ENCODE results near the gene CHPF.

Gene CHPF

DNA sequence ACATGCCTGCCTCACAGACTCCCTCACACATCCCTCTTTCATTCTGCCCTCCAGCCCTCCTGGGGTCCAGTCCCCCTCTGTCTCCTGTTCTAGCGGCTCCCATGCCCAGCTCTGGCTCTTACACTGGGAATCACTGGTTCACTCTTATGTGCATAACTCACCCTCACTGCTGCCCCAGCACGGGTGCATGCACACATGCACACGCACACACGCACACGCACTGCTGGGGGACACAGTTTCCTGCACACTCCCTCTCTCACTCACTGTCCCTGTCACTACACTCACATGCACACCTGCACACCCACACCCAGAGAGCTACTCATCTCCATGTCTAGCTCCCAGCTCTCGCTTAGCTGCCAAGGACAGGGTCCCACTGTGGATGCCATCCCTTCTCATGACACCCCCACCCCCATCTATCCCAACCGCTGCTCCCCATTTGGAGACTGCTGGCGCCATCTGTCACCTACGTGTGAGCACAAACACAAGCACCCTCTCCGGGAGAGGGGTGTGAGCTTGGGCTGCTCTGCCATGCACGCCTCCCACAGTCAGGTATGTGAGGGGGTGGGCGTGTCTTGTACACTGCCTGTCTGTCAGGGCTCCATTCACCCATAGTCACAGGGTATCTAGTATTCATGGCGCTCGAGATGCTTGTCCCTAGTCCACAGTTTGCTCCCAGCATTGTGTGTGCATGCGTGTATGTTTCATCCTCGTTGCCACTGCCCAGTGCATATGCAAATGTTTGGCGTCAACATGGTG lies 27.6 kb downstream of the CHPF start:
- Histone ChIP-seq H3K27me3 (ENCODE audit: insufficient read depth, low read depth, severe bottlenecking) (no peaks in the 10 kb centered on the region), H3K4me3 (ENCODE audit: low read depth, low read length) (peak overlapping the region; percentile 65), H3K9me3 (ENCODE audit: severe bottlenecking) (no peaks in the 10 kb centered on the region), H3K36me3 (no peaks in the 10 kb centered on the region; the same call in none of the 2 replicates), H3K27ac (peak overlapping the region; percentile 98)
- no peak for DNase-seq
- TF ChIP-seq CTCF (IDR thresholded peaks at IDR 0.05; ENCODE audit: low read depth, low read length): no peak

DNA sequence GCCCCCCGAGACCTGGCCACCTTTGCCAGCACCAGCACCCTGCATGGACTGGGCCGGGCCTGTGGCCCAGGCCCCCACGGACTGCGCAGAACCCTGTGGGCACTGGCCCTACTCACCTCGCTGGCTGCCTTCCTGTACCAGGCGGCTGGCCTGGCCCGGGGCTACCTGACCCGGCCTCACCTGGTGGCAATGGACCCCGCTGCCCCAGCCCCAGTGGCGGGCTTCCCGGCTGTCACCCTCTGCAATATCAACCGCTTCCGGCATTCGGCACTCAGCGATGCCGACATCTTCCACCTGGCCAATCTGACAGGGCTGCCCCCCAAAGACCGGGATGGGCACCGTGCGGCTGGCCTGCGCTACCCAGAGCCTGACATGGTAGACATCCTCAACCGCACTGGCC lies 28.8 kb downstream of the CHPF start:
- Histone ChIP-seq H3K9me3 (ENCODE audit: severe bottlenecking) (no peaks in the 10 kb centered on the region), H3K4me3 (ENCODE audit: low read depth, low read length) (peak overlapping the region; percentile 65), H3K27ac (peak overlapping the region; percentile 98), H3K36me3 (no peaks in the 10 kb centered on the region; the same call in none of the 2 replicates), H3K27me3 (ENCODE audit: insufficient read depth, low read depth, severe bottlenecking) (no peaks in the 10 kb centered on the region)
- DNase-seq: no peak
- TF ChIP-seq CTCF (IDR thresholded peaks at IDR 0.05; ENCODE audit: low read depth, low read length): no peak

DNA sequence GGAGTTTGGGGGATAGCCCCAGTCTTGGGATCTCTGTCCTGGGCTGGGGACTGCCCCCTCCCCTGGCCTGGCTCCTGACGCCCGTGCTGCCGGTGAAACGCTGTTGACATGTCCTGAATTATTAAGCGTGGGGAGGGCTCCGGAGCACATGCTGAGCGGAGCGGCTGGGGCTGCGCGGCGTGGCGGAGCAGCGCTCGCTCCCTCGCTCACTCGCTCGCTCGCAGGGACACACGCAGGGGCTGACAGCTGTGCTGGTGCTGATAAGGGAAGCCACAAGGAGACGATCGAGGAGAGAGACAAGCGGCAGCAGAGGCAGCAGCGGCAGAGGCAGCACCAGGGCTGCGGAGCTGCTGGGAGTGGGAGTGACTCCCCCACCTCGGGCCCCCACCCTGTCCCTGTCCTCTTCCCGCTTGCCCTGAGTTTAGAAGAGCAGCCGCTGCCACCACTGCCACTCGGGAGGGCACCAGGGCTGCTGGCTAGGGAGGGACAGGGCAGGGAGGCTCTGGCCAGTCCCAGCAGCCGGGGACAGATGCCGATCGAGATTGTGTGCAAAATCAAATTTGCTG lies 29.3 kb downstream of the CHPF start, which contains the start of gene ASIC4:
Gene ASIC4, plus strand, starts transcription at position 287 of the 566 bp plus-strand sequence. Its CDS starts 243 bp downstream, at position 530.
- peak; percentile 55 for DNase-seq
- H3K4me3 ChIP-seq (ENCODE audit: low read depth, low read length): peak within 1 kb of the TSS; percentile 65
- no peak for TF ChIP-seq CTCF (IDR thresholded peaks at IDR 0.05; ENCODE audit: low read depth, low read length)
- no peaks in the 10 kb centered on the region for H3K27me3 ChIP-seq (ENCODE audit: insufficient read depth, low read depth, severe bottlenecking)
- peak within 1 kb of the TSS; percentile 98 for H3K27ac ChIP-seq
- no peaks in the 10 kb centered on the region for H3K9me3 ChIP-seq (ENCODE audit: severe bottlenecking)
- no peaks in the 10 kb centered on the region; the same call in none of the 2 replicates for H3K36me3 ChIP-seq

GRCh38 chr2:219513787-219514186 lies 29.8 kb downstream of the CHPF start:
- no peaks in the 10 kb centered on the region for H3K9me3 ChIP-seq (ENCODE audit: severe bottlenecking)
- no peaks in the 10 kb centered on the region; the same call in none of the 2 replicates for H3K36me3 ChIP-seq
- H3K4me3 ChIP-seq (ENCODE audit: low read depth, low read length): peak overlapping the region; percentile 65
- TF ChIP-seq CTCF (IDR thresholded peaks at IDR 0.05; ENCODE audit: low read depth, low read length): no peak
- H3K27ac ChIP-seq: peak overlapping the region; percentile 98
- DNase-seq: peak; percentile 61
- H3K27me3 ChIP-seq (ENCODE audit: insufficient read depth, low read depth, severe bottlenecking): no peaks in the 10 kb centered on the region

DNA sequence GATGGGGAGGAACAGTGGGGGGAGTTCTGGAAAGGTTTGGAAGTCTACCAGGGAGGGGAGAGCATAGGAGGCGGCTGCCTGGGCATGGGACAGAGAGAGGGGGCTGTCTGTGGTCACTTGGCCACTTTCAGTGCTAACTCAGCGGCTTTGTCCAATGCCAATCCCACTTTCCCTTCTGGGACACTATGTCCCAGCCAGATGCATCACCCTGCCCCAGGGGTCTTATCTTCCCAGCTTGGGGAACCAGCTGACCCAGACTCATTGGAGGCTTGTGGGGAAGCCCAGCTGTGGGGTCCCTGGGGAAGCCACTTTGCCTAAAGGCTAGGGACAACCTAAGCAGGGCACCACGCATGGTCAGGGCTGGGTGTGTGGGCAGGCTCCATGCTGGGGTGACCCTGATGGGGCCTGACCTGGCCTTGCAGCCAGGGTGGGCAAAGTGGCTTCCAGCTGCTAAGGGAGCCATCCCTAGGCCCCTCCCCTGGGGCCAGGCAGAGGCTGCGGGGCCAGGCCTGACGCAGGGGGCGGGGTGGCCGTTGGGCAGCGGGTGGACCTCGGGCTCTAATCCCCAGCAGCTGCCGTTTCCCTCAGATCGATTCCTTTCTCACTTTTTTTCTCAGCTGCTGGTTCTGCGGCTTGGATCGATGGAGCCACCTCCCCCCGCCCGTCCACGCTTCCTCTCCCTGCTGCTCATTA lies 30.9 kb downstream of the CHPF start:
- H3K27ac ChIP-seq: peak overlapping the region; percentile 98
- H3K4me3 ChIP-seq (ENCODE audit: low read depth, low read length): peak overlapping the region; percentile 26
- no peaks in the 10 kb centered on the region for H3K9me3 ChIP-seq (ENCODE audit: severe bottlenecking)
- H3K36me3 ChIP-seq: no peaks in the 10 kb centered on the region; the same call in 1 of the 2 replicates
- DNase-seq: peak; percentile 92
- TF ChIP-seq CTCF (IDR thresholded peaks at IDR 0.05; ENCODE audit: low read depth, low read length): no peak
- no peaks in the 10 kb centered on the region for H3K27me3 ChIP-seq (ENCODE audit: insufficient read depth, low read depth, severe bottlenecking)

All from WERI-Rb-1 (cell line).